K562 (cell line): ENCODE results near the gene CCDC9B. TPM values are rescaled to one million over a fixed set of nuclear protein-coding genes. Genes with fewer than 3 reads are reported as not detected.

Experiments used
- ATAC-seq: fragments of 200-7000 bp; cut with Tn5 transposase; 3 replicates; pipeline ENCODE4 v1.9.1; 2020; ENCODE audit warnings: moderate library complexity
- BruUV-seq: library from RNA; stranded (reverse); fragments of 400-500 nt; replicated peaks from 2 replicates; lab custom pipeline; 2021; lab: Mats Ljungman, UMichigan
- CTCF ChIA-PET: fragments of 300-600 bp; formaldehyde crosslinking; extraction: SDS; loops from one replicate; lab custom pipeline; 2021; ENCODE audit warnings: low intra/inter-chr PET ratio; lab: Yijun Ruan, JAX
- POLR2A ChIA-PET: fragments of 300-600, 350-650 bp; sonication (Branson Sonifier 250); formaldehyde crosslinking; extraction: SDS; loops from one replicate; lab custom pipeline; 2021; ENCODE audit warnings: antibody characterized with exemption, inconsistent platforms; lab: Yijun Ruan, JAX
- DNase-seq, 4 experiments: peaks; one replicate each; pipeline versions ENCODE4 v3.0.0 to v3.0.0-alpha.2; 2011 to 2018; ENCODE audit warnings: low spot score in 3 of 4, mixed read lengths in 3 of 4; ENCODE audit errors: extremely low read depth in 1 of 4
- FAIRE-seq: peaks from 2 replicates; lab custom pipeline; 2011; peaks lifted over from hg19 to GRCh38; lab: Jason Lieb, UNC
- H2AFZ ChIP-seq: 2 replicates; pipeline ENCODE4 v1.6.0; 2011; ENCODE audit warnings: low read depth, low read length, control low read depth, inconsistent platforms
- H3K27ac ChIP-seq: fragments of 200-600 bp; 3 replicates; pipeline ENCODE4 v1.8.0; 2011; ENCODE audit warnings: low read depth, mild to moderate bottlenecking, control low read depth, inconsistent platforms, low read length, moderate library complexity, mixed read lengths; ENCODE audit errors: extremely low read depth
- H3K27me3 ChIP-seq, 2 experiments: fragments of 300-600 bp in 1 of 2; 2 replicates in 1 of 2; 3 replicates in 1 of 2; pipeline versions ENCODE4 v1.6.0 to v1.8.0; 2011; ENCODE audit warnings: inconsistent platforms in 2 of 2, low read length in 2 of 2, mild to moderate bottlenecking in 1 of 2, mixed read lengths in 1 of 2, moderate library complexity in 1 of 2; ENCODE audit not compliant: control insufficient read depth in 2 of 2, insufficient read depth in 2 of 2
- H3K36me3 ChIP-seq: fragments of 300-600 bp; 3 replicates; pipeline ENCODE4 v1.8.0; 2011; ENCODE audit warnings: mild to moderate bottlenecking, low read length, inconsistent platforms; ENCODE audit not compliant: control insufficient read depth, insufficient read depth
- H3K4me1 ChIP-seq, 2 experiments: fragments of 200-600 bp in 1 of 2; replicated peaks in 1 of 2; 2 replicates in 1 of 2; 3 replicates in 1 of 2; pipeline versions ENCODE4 v1.5.1 to v1.8.0; 2011; ENCODE audit warnings: inconsistent platforms in 2 of 2, low read length in 2 of 2, mild to moderate bottlenecking in 1 of 2, mixed read lengths in 1 of 2, moderate library complexity in 1 of 2; ENCODE audit not compliant: control insufficient read depth in 2 of 2, insufficient read depth in 2 of 2
- H3K4me2 ChIP-seq: 2 replicates; pipeline ENCODE4 v1.6.1; 2011; ENCODE audit warnings: low read length, control low read depth, inconsistent platforms, mixed read lengths; ENCODE audit not compliant: insufficient read depth
- H3K4me3 ChIP-seq: fragments of 200-600 bp; sonication (generic), shearing (Covaris generic); 2 replicates; pipeline ENCODE4 v1.5.1; 2016; ENCODE audit warnings: control low read depth, inconsistent platforms
- H3K79me2 ChIP-seq: fragments of 200-600 bp; 3 replicates; pipeline ENCODE4 v1.8.0; 2011; ENCODE audit warnings: low read length, inconsistent platforms; ENCODE audit not compliant: control insufficient read depth, insufficient read depth
- H3K9ac ChIP-seq, 2 experiments: 2 replicates each; pipeline versions ENCODE4 v1.6.0 to v1.6.1; 2011; ENCODE audit warnings: low read depth in 2 of 2, low read length in 2 of 2, control low read depth in 1 of 2, inconsistent platforms in 1 of 2, mild to moderate bottlenecking in 1 of 2, mixed read lengths in 1 of 2; ENCODE audit not compliant: insufficient read depth in 1 of 2
- H3K9me1 ChIP-seq: one replicate; pipeline ENCODE4 v1.6.0; 2011; ENCODE audit warnings: inconsistent platforms, mild to moderate bottlenecking, low read length, moderate library complexity; ENCODE audit not compliant: control insufficient read depth, insufficient read depth
- H3K9me3 ChIP-seq: replicated peaks from 2 replicates; pipeline ENCODE4 v1.5.1; 2011; ENCODE audit warnings: low read depth, low read length, inconsistent platforms; ENCODE audit not compliant: control insufficient read depth, insufficient read depth
- H4K20me1 ChIP-seq: replicated peaks from 2 replicates; pipeline ENCODE4 v1.6.1; 2011; ENCODE audit warnings: low read length, inconsistent platforms, mixed read lengths; ENCODE audit not compliant: control insufficient read depth, insufficient read depth
- DACH1 ChIP-seq: fragments of 450-650 bp; IDR thresholded peaks from 2 replicates; pipeline ENCODE4 v1.6.1; 2018; ENCODE audit not compliant: partially characterized antibody
- GABPB2 ChIP-seq: fragments of 250-450 bp; sonication (Bioruptor Pico); conservative IDR thresholded peaks from 2 replicates; pipeline ENCODE4 v1.5.1; 2021; ENCODE audit warnings: mild to moderate bottlenecking
- MECOM ChIP-seq: fragments of 250-450 bp; sonication (Bioruptor Pico); IDR thresholded peaks from 2 replicates; pipeline ENCODE4 v1.8.0; 2022; ENCODE audit warnings: inconsistent platforms
- NEUROD1 ChIP-seq: fragments of 150-350 bp; IDR thresholded peaks from 2 replicates; pipeline ENCODE4 v1.6.1; 2014; ENCODE audit warnings: borderline replicate concordance, low read length, low read depth; ENCODE audit not compliant: partially characterized antibody
- NFIX ChIP-seq: fragments of 250-450 bp; sonication (Bioruptor Pico); IDR thresholded peaks from 2 replicates; pipeline ENCODE4 v1.4.0; 2020; ENCODE audit warnings: low read depth, mild to moderate bottlenecking, moderate library complexity
- TSHZ1 ChIP-seq: fragments of 250-450 bp; sonication (Bioruptor Pico); IDR thresholded peaks from 2 replicates; pipeline ENCODE4 v1.4.0; 2020; ENCODE audit warnings: mild to moderate bottlenecking, moderate library complexity
- ZNF668 ChIP-seq: fragments of 250-450 bp; sonication (Bioruptor Pico); IDR thresholded peaks from 2 replicates; pipeline ENCODE4 v1.8.0; 2022; ENCODE audit warnings: mild to moderate bottlenecking, inconsistent platforms
- WGBS: fragments of 100-300 bp; shearing (Covaris generic); methylation state at CpG from one replicate; pipeline ENCODE4 v1.1.6; 2016; ENCODE audit warnings: low coverage, mixed read lengths; ENCODE audit not compliant: insufficient coverage; ENCODE audit errors: missing lambda C conversion rate; 5-methylcytosine and 5-hydroxymethylcytosine counted together
- in situ Hi-C: fragments of 300-500 bp; cut with MboI; formaldehyde crosslinking; loops from 4 replicates; pipeline ENCODE4 v1.15.0; 2018; ENCODE audit warnings: inconsistent platforms, mixed read lengths
- intact Hi-C: fragments of 100-400 bp; cut with micrococcal nuclease; formaldehyde crosslinking; loops from 2 replicates; pipeline ENCODE4 v1.14.2; 2022
- polyA plus RNA-seq, 8 experiments: library from polyadenylated mRNA; depleted of rRNA in 4 of 8; stranded (reverse) in 5 of 8; unstranded in 3 of 8; fragments of >200 nt; fragmentation: Nextera tagmentation in 2 of 8; fragmentation: Illumina TruSeq in 1 of 8; extraction: Ambion mirVana in 2 of 8; extraction: Trizol in 1 of 8; gene quantifications; 2 replicates each; pipeline versions ENCODE4 v1.2.1 to v1.2.3, GENCODE V29; 2011 to 2014; ENCODE audit warnings: inconsistent platforms in 1 of 8, missing spikeins in 1 of 8
- total RNA-seq, 7 experiments: library from RNA; depleted of rRNA in 6 of 7; stranded (reverse); fragments of >200 nt in 6 of 7; fragmentation: Illumina TruSeq in 2 of 7; extraction: Trizol in 2 of 7; gene quantifications; 2 replicates each; pipeline versions ENCODE4 v1.2.1 to v1.2.3, GENCODE V29; 2011 to 2021; ENCODE audit warnings: low replicate concordance in 1 of 7

Gene CCDC9B
- total and polyA plus RNA-seq, 9 of the 15 experiments (the other 6 are each of a cell fraction or from before 2014, with no cell fraction given) = 0.01 to 0.47 (median 0.15) TPM; not detected in 1

- H3K4me1 ChIP-seq = peaks cover 7 to 33% of the 10 kb centered on the region in 2 experiments
- H3K4me2 ChIP-seq = no peak overlapping the region
- H3K36me3 ChIP-seq = no peaks in the 10 kb centered on the region
- no peaks in the 10 kb centered on the region for H3K9me1 ChIP-seq
- ChIA-PET POLR2A (interaction anchor here (0.9 to 4.8 kb wide), 3 partner anchors 10 to 80 kb away, joined by 3 to 30 read pairs (median 4); no protein-coding TSS in a partner anchor), CTCF (interaction anchor here (0.8 to 0.9 kb wide), 2 partner anchors 63 to 80 kb away, joined by 3 read pairs; no protein-coding TSS in a partner anchor)
- 38% methylated on average over 6 of the region's 7 CpGs for WGBS
- H3K9me3 ChIP-seq = no peaks in the 10 kb centered on the region
- no peak overlapping the region for H3K27ac ChIP-seq
- H2AFZ ChIP-seq = peak overlapping the region; percentile 57
- intact Hi-C loops (no loop called here), in situ Hi-C loops (loop anchor here (10.0 kb wide), 1 partner anchor 542 kb away; no protein-coding TSS in a partner anchor)
- H3K27me3 ChIP-seq = no peaks in the 10 kb centered on the region
- BruUV-seq = no TSS peak
- H3K4me3 ChIP-seq = no peak overlapping the region
- H4K20me1 ChIP-seq = peaks cover 6% of the 10 kb centered on the region; the same call in 1 of the 2 replicates
- no peak for DNase-seq
- no peaks in the 10 kb centered on the region for H3K79me2 ChIP-seq
- peak overlapping the region in 1 of 2 experiments; percentile 8; a peak in 1 of 4 replicates for H3K9ac ChIP-seq
- no peak for ATAC-seq
- FAIRE-seq = no peak
- TF ChIP-seq TSHZ1 (CRISPR knock-in tag) (no peak), GABPB2 (no peak), NEUROD1 (no peak), ZNF668 (CRISPR knock-in tag) (no peak), MECOM (CRISPR knock-in tag) (no peak), NFIX (no peak), DACH1 (no peak)
Observed at GRCh38 chr15:40342416-40343320, 1.9 kb upstream of the CCDC9B start.
